IMR-90 (cell line): ENCODE results near the gene PRAMEF4. TPM values are rescaled to one million over a fixed set of nuclear protein-coding genes. Genes with fewer than 3 reads are reported as not detected.
"Not testable (repeated sequence)": the region's sequence is repeated elsewhere in the genome, so short reads cannot be mapped to it uniquely, and the experiment has no call there.

Experiments used
- ATAC-seq: fragments of 200-7000 bp; cut with Tn5 transposase; 2 replicates; pipeline ENCODE4 v1.9.1; 2020; ENCODE audit warnings: low read depth, mild to moderate bottlenecking, moderate library complexity
- BruUV-seq: library from RNA; stranded (reverse); fragments of 400-500 nt; replicated peaks from 2 replicates; lab custom pipeline; 2021; lab: Mats Ljungman, UMichigan
- CTCF ChIA-PET: fragments of 300-600 bp; formaldehyde crosslinking; extraction: SDS; loops from one replicate; lab custom pipeline; 2021; ENCODE audit warnings: antibody characterized with exemption; lab: Yijun Ruan, JAX
- POLR2A ChIA-PET: fragments of 300-600 bp; sonication (Branson Sonifier 250); formaldehyde crosslinking; loops from one replicate; lab custom pipeline; 2022; ENCODE audit warnings: antibody characterized with exemption; ENCODE audit not compliant: unreplicated experiment; lab: Charles Lee
- DNase-seq: peaks from one replicate; pipeline ENCODE4 v3.0.0; 2013
- H2AFZ ChIP-seq: replicated peaks from 2 replicates; pipeline ENCODE3; 2013; ENCODE audit warnings: low read length, mild to moderate bottlenecking; ENCODE audit not compliant: poor library complexity
- H2AK5ac ChIP-seq: 2 replicates; pipeline ENCODE4 v1.6.1; 2013; ENCODE audit warnings: low read depth, low read length, inconsistent platforms
- H2AK9ac ChIP-seq: replicated peaks from 2 replicates; pipeline ENCODE3; 2013; ENCODE audit warnings: mild to moderate bottlenecking, low read depth, low read length, moderate library complexity; ENCODE audit not compliant: poor library complexity
- H2BK120ac ChIP-seq: 2 replicates; pipeline ENCODE4 v1.6.1; 2013; ENCODE audit warnings: low read depth, low read length, inconsistent platforms
- H2BK15ac ChIP-seq: 3 replicates; pipeline ENCODE4 v1.6.1; 2013; ENCODE audit warnings: low read depth, low read length, inconsistent platforms
- H2BK20ac ChIP-seq: 2 replicates; pipeline ENCODE4 v1.6.1; 2013; ENCODE audit warnings: low read depth, mild to moderate bottlenecking, inconsistent platforms, low read length, moderate library complexity
- H2BK5ac ChIP-seq: 2 replicates; pipeline ENCODE4 v1.6.1; 2013; ENCODE audit warnings: mild to moderate bottlenecking, low read depth, low read length, inconsistent platforms; ENCODE audit not compliant: poor library complexity, severe bottlenecking
- H3K14ac ChIP-seq: replicated peaks from 2 replicates; pipeline ENCODE4 v1.6.1; 2013; ENCODE audit warnings: low read depth, low read length, inconsistent platforms
- H3K18ac ChIP-seq: 2 replicates; pipeline ENCODE4 v1.6.1; 2013; ENCODE audit warnings: low read depth, low read length, control low read depth
- H3K23ac ChIP-seq: 2 replicates; pipeline ENCODE4 v1.6.1; 2013; ENCODE audit warnings: low read depth, low read length, inconsistent platforms
- H3K27ac ChIP-seq: 2 replicates; pipeline ENCODE4 v1.5.1; 2013; ENCODE audit warnings: mild to moderate bottlenecking, control low read depth, low read length; ENCODE audit not compliant: insufficient read depth
- H3K27me3 ChIP-seq: 2 replicates; pipeline ENCODE4 v1.6.1; 2013; ENCODE audit warnings: low read length; ENCODE audit not compliant: control insufficient read depth, insufficient read depth
- H3K36me3 ChIP-seq: 2 replicates; pipeline ENCODE4 v1.6.1; 2013; ENCODE audit warnings: low read length, mixed read lengths; ENCODE audit not compliant: control insufficient read depth, insufficient read depth
- H3K4ac ChIP-seq: 2 replicates; pipeline ENCODE4 v1.6.1; 2013; ENCODE audit warnings: low read depth, low read length, inconsistent platforms
- H3K4me1 ChIP-seq: 2 replicates; pipeline ENCODE4 v1.6.1; 2013; ENCODE audit warnings: low read length, mixed read lengths; ENCODE audit not compliant: control insufficient read depth, insufficient read depth
- H3K4me2 ChIP-seq: 2 replicates; pipeline ENCODE4 v1.6.1; 2013; ENCODE audit warnings: low read depth, mild to moderate bottlenecking, control low read depth, low read length, moderate library complexity
- H3K4me3 ChIP-seq: 2 replicates; pipeline ENCODE4 v1.5.1; 2013; ENCODE audit warnings: low read depth, mild to moderate bottlenecking, control low read depth, low read length, moderate library complexity; ENCODE audit not compliant: insufficient read depth
- H3K56ac ChIP-seq: 2 replicates; pipeline ENCODE4 v1.6.1; 2013; ENCODE audit warnings: low read length, inconsistent platforms; ENCODE audit not compliant: insufficient read depth; ENCODE audit errors: extremely low read depth
- H3K79me1 ChIP-seq, 2 experiments: 2 replicates each; pipeline ENCODE4 v1.6.1; 2013; ENCODE audit warnings: low read length in 2 of 2, inconsistent platforms in 1 of 2, low read depth in 1 of 2
- H3K9ac ChIP-seq: 2 replicates; pipeline ENCODE4 v1.6.1; 2013; ENCODE audit warnings: low read depth, low read length, control low read depth
- H3K9me1 ChIP-seq: 2 replicates; pipeline ENCODE4 v1.6.1; 2013; ENCODE audit warnings: low read length, inconsistent platforms; ENCODE audit not compliant: insufficient read depth
- H3K9me3 ChIP-seq: 2 replicates; pipeline ENCODE4 v1.6.1; 2013; ENCODE audit warnings: low read length; ENCODE audit not compliant: control insufficient read depth, insufficient read depth
- H4K20me1 ChIP-seq: 2 replicates; pipeline ENCODE4 v1.6.1; 2013; ENCODE audit warnings: low read length, inconsistent platforms; ENCODE audit not compliant: insufficient read depth
- H4K5ac ChIP-seq: 2 replicates; pipeline ENCODE4 v1.6.1; 2013; ENCODE audit warnings: mild to moderate bottlenecking, low read depth, low read length, control low read depth
- H4K8ac ChIP-seq, 2 experiments: 2 replicates each; pipeline ENCODE4 v1.6.1; 2013; ENCODE audit warnings: low read depth in 2 of 2, low read length in 2 of 2, control low read depth in 1 of 2, inconsistent platforms in 1 of 2
- H4K91ac ChIP-seq: 2 replicates; pipeline ENCODE4 v1.6.1; 2013; ENCODE audit warnings: low read depth, low read length, inconsistent platforms; ENCODE audit not compliant: insufficient read depth
- WGBS, 2 experiments: methylation state at CpG; one replicate each; pipeline versions ENCODE4 v1.1.5 to v1.1.7; 2013; ENCODE audit warnings: missing lambda C conversion rate in 2 of 2; ENCODE audit not compliant: insufficient read length in 1 of 2; ENCODE audit errors: extremely low coverage in 2 of 2; 5-methylcytosine and 5-hydroxymethylcytosine counted together
- dilution Hi-C: fragments of 300-500 bp; cut with HindIII; formaldehyde crosslinking; loops from one replicate; pipeline ENCODE4 v1.14.3; 2018; ENCODE audit warnings: low sequenced_read_pairs; ENCODE audit not compliant: unreplicated experiment
- in situ Hi-C: fragments of 300-500 bp; cut with MboI; formaldehyde crosslinking; loops from 3 replicates; pipeline ENCODE4 v1.14.3; 2019; ENCODE audit warnings: low sequenced_read_pairs, inconsistent platforms, mixed read lengths
- intact Hi-C: fragments of 100-400 bp; cut with micrococcal nuclease; formaldehyde crosslinking; loops from 2 replicates; pipeline ENCODE4 v1.10.0; 2022
- polyA plus RNA-seq, 3 experiments: library from polyadenylated mRNA; depleted of rRNA; stranded (reverse); fragments of >200 nt; gene quantifications; 2 replicates each; pipeline ENCODE4 v1.2.3, GENCODE V29; 2012; ENCODE audit warnings: low replicate concordance in 1 of 3
- total RNA-seq: library from RNA; depleted of rRNA; stranded (reverse); fragments of >200 nt; gene quantifications from 2 replicates; pipeline ENCODE4 v1.2.3, GENCODE V29; 2012

Gene PRAMEF4
- total and polyA plus RNA-seq, 2 of the 4 experiments (the other 2 are of a cell fraction), result not detected

- H3K79me1 ChIP-seq, H3K9me1 ChIP-seq, DNase-seq, H4K91ac ChIP-seq, H3K27ac ChIP-seq, H3K18ac ChIP-seq, H3K36me3 ChIP-seq, H2AK5ac ChIP-seq, H3K4ac ChIP-seq, H3K4me3 ChIP-seq, H4K8ac ChIP-seq, H2BK120ac ChIP-seq, H2BK5ac ChIP-seq, H3K9ac ChIP-seq, H2AFZ ChIP-seq, H4K20me1 ChIP-seq, H2AK9ac ChIP-seq, ATAC-seq, H2BK20ac ChIP-seq, H3K9me3 ChIP-seq, H2BK15ac ChIP-seq, H3K4me1 ChIP-seq, H3K27me3 ChIP-seq, intact Hi-C loops, H3K56ac ChIP-seq, H3K14ac ChIP-seq, CTCF ChIA-PET, H4K5ac ChIP-seq, BruUV-seq, in situ Hi-C loops, H3K23ac ChIP-seq, dilution Hi-C loops, POLR2A ChIA-PET, H3K4me2 ChIP-seq: not testable (repeated sequence)
- WGBS, 2 experiments, result no CpG with 5 or more reads among the region's 1 CpG
Observed at GRCh38 chr1:12898170-12898569, 12.2 kb upstream of the PRAMEF4 start, which contains the start of gene PRAMEF10. TSS of gene PRAMEF10 (minus strand) at chr1:12898270. CDS start at chr1:12895847, 2,423 bp downstream.

GRCh38 chr1:12878453-12878852 is 7.5 kb downstream of the PRAMEF4 start:
- H3K9ac ChIP-seq, H3K4me2 ChIP-seq, H4K5ac ChIP-seq, H3K56ac ChIP-seq, H2BK120ac ChIP-seq, H2AFZ ChIP-seq, H2AK5ac ChIP-seq, H3K9me1 ChIP-seq, H3K23ac ChIP-seq, H2BK5ac ChIP-seq, H4K20me1 ChIP-seq, H3K36me3 ChIP-seq, H3K27ac ChIP-seq, H3K4ac ChIP-seq, intact Hi-C loops, H3K79me1 ChIP-seq, DNase-seq, H4K91ac ChIP-seq, H3K27me3 ChIP-seq, H3K14ac ChIP-seq, BruUV-seq, dilution Hi-C loops, H2AK9ac ChIP-seq, ATAC-seq, CTCF ChIA-PET, H3K18ac ChIP-seq, H2BK15ac ChIP-seq, H3K9me3 ChIP-seq, H3K4me3 ChIP-seq, H3K4me1 ChIP-seq, H2BK20ac ChIP-seq, POLR2A ChIA-PET, in situ Hi-C loops, H4K8ac ChIP-seq: not testable (repeated sequence)
- WGBS, 2 experiments, result no CpG with 5 or more reads among the region's 4 CpGs
